ENCODE results near the gene ITGA2B.

- TF ChIP-seq CTCF (IDR thresholded peaks at IDR 0.05) (no peak), POLR2A (IDR thresholded peaks at IDR 0.05) (no peak), POLR2AphosphoS5 (IDR thresholded peaks at IDR 0.05) (no peak)
These were observed 9.5 kb upstream of the ITGA2B start for GRCh38 chr17:44398692-44399691.

Measured in upper lobe of left lung (tissue), 4 donors.